HG03354 (cell line): ENCODE measurements around the gene TRABD.

Experiments used
- ATAC-seq: cut with Tn5 transposase; IDR thresholded peaks from one replicate; pipeline ENCODE4 v1.9.1; 2021; ENCODE audit warnings: mild to moderate bottlenecking; ENCODE audit not compliant: unreplicated experiment, poor library complexity, severe bottlenecking

TRABD gene

GRCh38 chr22:50173311-50173982 is 12.3 kb upstream of the TRABD start:
- ATAC-seq = no peak

GRCh38 chr22:50173983-50174355 is 11.7 kb upstream of the TRABD start:
- no peak for ATAC-seq

GRCh38 chr22:50174382-50175190 is 11.1 kb upstream of the TRABD start:
- no peak for ATAC-seq

GRCh38 chr22:50175191-50175461 is 10.6 kb upstream of the TRABD start:
- no peak for ATAC-seq

- no peak for ATAC-seq
These were observed 9.5 kb upstream of the TRABD start for GRCh38 chr22:50175921-50176849.

GRCh38 chr22:50176850-50177536 is 8.7 kb upstream of the TRABD start:
- no peak for ATAC-seq

GRCh38 chr22:50177537-50178470 is 7.9 kb upstream of the TRABD start:
- no peak for ATAC-seq

- ATAC-seq = no peak
These were observed 7.2 kb upstream of the TRABD start for GRCh38 chr22:50178471-50178864.

- ATAC-seq = no peak
These were observed 6.5 kb upstream of the TRABD start for GRCh38 chr22:50178871-50179869.

GRCh38 chr22:50179937-50180726 is 5.6 kb upstream of the TRABD start:
- no peak for ATAC-seq

- ATAC-seq = no peak
These were observed 4.8 kb upstream of the TRABD start for GRCh38 chr22:50180727-50181521.

- ATAC-seq = no peak
These were observed 3.3 kb upstream of the TRABD start for GRCh38 chr22:50182176-50183081.

GRCh38 chr22:50183141-50183971 is 2.4 kb upstream of the TRABD start:
- ATAC-seq = no peak
